ENCODE data around the gene TCF7L2.
A peak's percentile ranks its signal among the peaks of the same experiment; 100 is the strongest.

TCF7L2 gene

DNA sequence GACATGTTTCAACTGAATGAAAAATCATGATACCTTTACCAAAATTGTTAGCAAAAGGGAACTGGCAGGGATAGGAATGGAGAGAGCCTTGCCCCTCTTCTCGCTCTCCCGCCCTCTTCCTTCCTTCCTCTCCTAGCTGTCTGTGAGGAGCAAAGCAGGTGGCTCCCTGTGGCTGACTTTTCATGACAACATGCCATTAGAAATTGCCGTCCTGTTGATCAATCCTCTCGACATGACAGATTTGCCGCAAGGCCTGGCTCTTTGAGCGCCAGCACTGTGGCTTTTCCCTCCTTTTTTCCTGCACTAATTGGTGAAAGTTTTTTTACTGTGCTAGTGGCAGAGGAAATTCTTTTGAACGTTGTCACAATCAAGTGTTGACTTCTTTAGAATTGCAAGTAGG is 171.1 kb downstream of the TCF7L2 start:
- no peak for DNase-seq (ENCODE audit: low read depth in 2 of 2)

DNA sequence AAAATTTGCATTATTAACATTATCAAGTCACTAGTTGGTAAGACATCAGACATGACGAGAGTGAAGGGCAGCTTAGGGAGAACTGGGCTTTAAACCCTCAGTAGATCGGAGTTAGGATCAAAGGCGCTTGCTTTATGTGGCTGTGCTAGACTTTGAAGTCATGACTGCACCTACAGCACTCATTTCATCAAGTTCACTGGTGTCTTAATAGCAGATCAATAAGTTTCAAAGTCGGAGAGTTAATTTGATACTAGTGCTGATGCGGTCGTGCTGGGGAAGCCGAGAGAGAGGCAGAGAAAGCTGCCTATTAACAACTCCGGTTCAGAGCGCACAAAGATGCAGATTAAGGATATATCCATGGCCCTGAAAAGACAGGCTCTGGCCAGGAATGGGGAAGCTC is 172.9 kb downstream of the TCF7L2 start:
- no peak for DNase-seq (ENCODE audit: low read depth in 2 of 2)

DNA sequence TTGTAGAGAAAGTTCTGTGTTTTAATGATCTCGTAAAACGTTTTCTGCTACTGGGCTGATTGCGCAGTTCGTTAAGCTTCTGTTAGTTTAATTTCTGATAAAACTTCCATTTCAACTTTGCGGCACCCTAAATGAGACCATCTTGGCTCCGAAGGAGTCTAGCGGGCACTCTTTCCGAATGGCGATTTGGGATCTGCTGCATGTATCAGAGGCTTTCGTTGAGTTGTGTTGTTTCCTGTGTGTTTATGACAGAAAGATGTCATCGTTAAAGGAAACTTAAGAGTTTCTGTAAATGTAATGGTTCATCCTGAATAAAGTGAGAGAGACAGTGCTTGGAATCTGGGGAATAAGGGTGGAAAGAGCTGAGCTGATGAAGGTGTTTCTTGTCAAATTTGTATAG is 174.7 kb downstream of the TCF7L2 start:
- no peak for DNase-seq (ENCODE audit: low read depth in 2 of 2)

DNA sequence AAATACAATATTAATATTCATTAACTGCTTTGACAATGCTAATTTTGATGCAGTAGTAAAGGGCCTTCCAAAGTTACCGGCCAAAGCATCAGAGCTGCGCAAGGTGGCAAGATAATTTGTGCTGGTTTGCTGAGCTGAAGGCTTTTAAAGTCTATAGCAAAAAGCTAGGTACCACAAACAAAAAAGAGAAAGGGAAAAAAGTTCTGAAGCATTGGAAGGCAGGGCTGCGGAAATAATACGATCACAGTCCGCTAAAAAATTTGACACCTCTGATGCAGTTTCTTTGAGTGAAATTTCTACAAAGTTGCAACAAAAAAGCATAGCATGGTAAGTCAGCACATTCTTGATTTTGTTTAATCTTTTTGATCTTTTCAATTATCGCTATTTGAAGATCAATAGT is 175.6 kb downstream of the TCF7L2 start:
- DNase-seq (ENCODE audit: low read depth in 2 of 2): no peak

- peak; percentile 6 to 8 for DNase-seq (ENCODE audit: low read depth in 2 of 2)
These were observed 176.5 kb downstream of the TCF7L2 start for GRCh38 chr10:113126229-113127201.

DNA sequence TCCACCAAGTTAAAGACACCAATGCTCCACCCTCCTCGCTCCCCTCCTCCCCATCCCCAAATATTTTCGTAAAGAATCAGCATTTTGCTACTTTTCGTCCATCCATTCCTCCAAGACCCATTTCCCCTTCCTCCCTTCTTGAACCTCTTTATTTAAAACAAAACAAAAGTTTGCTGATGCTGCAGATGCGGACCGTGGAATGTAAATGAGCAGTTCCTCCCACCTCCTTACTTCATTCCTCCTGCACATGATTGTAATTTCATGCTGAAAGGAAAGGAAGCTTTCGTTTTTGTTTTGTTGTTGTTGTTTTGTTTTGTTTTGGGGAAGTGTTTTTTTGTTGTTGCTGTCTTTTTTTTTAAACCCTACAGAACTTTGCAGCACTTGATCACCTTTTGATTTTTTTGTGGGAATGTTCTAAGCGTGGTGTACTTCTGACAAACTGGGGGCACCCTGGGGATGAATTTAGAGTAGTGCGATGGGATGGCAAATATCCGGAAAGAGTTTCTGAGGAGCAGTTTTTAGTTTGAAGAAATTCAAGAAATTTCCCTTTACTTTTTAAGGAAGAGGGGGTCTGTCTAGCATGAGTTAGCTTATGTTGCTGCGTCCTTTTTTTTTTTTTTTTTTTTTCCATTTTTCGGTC is 177.3 kb downstream of the TCF7L2 start:
- no peak for DNase-seq (ENCODE audit: low read depth in 2 of 2)

DNA sequence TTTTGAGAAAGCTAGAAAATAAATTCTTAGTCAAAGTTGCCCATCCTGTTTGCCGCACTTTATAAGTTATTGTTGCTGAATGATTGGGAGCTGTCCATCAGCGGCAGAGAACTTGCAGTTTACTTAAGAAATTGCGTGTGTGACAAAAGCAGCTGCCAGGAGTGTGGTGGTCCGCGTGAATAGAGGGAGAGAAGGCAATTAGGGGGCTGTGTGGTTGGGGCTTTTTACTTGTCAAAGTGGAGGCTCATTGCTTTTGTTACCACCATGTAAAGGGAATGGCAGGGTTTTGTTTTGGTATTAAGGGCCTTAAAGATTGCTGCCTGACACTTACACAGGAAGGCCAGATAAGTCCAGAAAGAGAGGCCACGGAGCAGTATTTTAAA is 177.8 kb downstream of the TCF7L2 start:
- no peak for DNase-seq (ENCODE audit: low read depth in 2 of 2)

- DNase-seq (ENCODE audit: low read depth in 2 of 2): no peak
These were observed 178.5 kb downstream of the TCF7L2 start for GRCh38 chr10:113128450-113129070.

- DNase-seq (ENCODE audit: low read depth in 2 of 2): no peak
These were observed 179.1 kb downstream of the TCF7L2 start for GRCh38 chr10:113129117-113129516.

DNA sequence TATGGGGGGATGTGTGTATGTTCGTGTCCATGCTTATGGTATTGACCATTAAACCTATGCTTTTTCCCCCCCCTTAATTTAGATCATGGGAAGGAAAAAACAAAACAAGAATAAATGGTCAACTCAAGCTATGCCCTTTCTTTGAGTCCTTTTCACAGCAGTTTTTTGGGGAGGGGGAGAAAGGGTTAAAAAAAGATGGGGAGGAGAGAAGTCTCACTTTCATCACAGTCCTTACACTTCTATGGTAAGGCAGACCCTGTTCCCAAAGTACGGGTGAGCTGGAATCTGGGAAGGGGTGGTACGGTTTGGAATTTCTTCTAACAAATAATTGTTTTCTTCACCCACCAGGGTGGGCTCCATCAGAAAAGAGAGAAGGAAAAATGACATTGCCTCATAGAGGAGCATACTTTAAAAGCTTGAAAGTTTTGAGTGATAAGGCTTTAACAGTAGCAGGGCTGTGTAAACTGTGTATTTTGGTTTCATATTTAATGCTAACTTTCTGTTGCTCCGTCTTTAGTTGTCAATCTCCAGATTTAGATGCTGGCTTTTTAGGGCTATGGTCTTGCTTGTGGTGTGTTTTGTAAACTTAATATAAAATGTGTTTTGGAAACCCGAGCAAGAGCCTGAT is 180.1 kb downstream of the TCF7L2 start:
- DNase-seq (ENCODE audit: low read depth in 2 of 2): no peak

DNA sequence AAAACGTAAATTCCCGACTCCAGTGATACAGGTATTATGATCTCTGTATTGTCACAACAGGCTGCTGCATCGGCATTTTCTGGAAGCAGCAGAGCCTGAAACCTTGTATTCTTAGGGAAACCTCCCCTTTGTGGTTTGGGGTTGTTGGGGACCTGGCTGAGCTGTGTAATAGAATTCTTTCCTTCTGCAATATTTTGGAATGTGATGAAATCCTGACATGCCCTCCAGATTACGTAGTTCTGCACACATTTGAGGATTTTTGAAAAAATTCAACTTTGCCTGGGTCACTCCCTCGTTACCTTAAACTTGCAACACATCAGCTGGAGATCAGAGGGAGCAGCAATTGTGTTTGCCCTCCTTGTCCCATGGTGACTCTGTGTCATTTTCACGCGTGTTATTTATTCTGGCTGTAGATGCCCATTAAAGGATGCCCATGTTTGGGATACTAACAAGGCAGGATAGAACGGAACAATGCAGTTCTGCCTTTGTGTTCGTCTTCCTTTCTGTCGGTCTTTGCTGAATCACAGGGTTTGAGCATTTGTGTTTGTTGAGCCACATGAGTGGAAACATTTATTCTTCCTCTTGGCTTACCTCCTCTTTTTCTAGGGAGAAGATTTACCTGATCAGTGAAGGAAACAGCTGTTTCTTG is 181.7 kb downstream of the TCF7L2 start:
- no peak for DNase-seq (ENCODE audit: low read depth in 2 of 2)

DNA sequence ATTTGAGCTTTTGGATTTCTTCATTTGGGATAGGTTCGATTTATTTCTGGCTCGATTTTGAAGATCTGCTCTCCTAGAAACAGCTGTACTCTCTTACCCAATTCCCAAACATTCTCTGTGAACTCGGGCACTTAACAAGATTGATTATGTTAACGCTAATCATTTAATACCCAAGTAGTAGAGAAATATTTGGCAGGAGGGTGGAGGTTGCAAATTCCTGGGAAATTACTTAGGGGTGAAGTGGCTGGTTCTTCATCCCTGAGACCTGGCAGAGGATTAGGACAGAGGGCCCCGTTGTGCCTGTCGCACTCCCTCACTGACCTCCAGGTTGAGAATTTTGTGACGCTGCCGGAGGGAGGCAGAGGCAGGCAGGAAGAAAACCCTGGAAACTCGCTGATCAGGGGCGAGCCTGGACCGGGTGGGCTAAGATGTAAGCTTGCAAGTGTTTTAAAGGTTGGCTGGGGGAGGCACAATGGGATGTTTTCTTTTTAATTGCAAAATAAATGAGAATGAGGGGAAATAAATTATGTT is 182.6 kb downstream of the TCF7L2 start:
- no peak for DNase-seq (ENCODE audit: low read depth in 2 of 2)

GRCh38 chr10:113133497-113134115 is 183.6 kb downstream of the TCF7L2 start:
- no peak for DNase-seq (ENCODE audit: low read depth in 2 of 2)

GRCh38 chr10:113135025-113135424 is 185.0 kb downstream of the TCF7L2 start:
- DNase-seq (ENCODE audit: low read depth in 2 of 2): no peak

DNA sequence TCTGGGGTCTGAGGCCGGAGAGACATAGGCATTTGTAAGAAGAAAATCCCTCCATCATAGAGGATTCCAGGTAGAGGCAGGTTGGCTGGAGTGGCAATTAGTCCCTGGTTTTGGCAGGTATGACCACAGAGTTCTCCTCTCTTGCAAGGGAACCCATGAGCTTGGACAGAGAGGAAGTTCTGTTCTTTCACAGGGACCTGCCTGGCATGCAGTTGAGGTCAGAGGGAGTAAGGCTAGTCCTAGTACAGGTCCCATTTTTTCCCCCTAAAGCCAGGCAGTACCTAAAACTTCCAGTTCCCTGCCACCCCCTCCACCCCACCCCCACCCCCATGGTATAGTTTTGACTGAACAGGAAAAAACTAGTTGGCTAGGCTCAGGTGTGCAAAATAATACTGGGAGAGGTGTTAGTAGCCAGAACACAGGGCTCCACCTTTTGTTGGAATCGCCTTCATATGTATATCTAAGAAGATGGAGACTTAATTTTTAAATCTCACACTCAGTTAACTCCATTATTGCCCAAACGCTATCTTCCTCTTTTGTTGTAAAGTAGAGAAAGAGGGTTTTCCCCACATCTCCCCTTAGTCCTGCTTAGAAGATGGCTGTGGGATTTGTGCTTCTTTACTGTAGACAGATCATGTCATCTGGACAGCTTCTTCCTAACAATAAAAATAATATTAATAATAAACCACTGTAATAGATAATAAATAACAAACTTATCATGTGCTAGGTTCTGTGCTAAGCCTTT is 188.1 kb downstream of the TCF7L2 start:
- no peak for DNase-seq (ENCODE audit: low read depth in 2 of 2)

DNA sequence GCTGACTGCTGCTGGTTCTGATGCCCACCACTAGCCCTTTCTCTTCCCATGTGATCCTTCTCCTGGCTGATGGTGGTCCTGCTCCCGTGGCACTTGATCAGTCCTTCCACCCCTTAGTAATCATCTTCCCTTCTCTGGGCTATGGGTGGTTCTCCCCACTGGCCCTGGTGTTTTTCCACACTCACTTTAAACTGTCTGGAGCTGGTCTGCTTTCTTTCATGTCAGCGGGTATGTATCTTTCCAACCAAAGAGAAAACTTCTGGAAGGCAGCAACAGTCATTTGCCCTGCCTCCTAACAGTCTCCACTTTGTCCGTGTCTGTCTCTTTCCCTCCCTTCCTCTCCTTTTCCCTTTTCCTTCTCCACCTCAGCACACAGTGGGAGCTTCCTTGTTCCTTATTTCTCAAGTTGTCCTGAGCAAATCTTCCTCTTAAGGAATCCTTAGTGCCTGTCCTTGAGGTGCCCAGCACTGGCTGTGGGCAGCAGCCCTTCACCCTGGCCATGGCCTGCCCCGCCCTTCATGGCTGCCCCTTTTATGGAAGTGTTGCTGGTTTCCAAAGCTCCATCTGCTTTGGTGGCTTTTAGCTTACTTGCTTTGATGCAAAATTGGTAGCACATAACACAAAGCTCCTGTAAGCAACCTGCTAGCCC is 189.0 kb downstream of the TCF7L2 start:
- no peak for DNase-seq (ENCODE audit: low read depth in 2 of 2)

DNA sequence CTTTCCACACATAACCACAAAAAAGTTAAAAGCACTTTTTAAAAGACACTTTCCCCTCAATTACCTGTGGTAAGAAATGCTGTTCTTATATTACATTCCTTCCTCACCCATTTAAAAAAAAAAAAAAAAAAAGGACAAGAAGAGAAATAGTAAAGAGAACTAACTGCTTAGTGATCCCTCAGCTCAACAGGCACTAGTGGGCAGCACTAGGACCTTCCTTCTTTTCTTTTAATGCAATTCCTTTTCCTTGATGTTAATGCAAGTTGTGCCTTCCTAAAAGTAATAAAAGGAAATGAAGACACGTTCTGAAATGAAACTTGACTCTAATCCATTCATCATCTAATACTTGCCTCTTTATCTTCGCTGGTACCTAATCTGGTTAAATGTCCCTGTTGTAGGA is 189.7 kb downstream of the TCF7L2 start:
- no peak for DNase-seq (ENCODE audit: low read depth in 2 of 2)

DNA sequence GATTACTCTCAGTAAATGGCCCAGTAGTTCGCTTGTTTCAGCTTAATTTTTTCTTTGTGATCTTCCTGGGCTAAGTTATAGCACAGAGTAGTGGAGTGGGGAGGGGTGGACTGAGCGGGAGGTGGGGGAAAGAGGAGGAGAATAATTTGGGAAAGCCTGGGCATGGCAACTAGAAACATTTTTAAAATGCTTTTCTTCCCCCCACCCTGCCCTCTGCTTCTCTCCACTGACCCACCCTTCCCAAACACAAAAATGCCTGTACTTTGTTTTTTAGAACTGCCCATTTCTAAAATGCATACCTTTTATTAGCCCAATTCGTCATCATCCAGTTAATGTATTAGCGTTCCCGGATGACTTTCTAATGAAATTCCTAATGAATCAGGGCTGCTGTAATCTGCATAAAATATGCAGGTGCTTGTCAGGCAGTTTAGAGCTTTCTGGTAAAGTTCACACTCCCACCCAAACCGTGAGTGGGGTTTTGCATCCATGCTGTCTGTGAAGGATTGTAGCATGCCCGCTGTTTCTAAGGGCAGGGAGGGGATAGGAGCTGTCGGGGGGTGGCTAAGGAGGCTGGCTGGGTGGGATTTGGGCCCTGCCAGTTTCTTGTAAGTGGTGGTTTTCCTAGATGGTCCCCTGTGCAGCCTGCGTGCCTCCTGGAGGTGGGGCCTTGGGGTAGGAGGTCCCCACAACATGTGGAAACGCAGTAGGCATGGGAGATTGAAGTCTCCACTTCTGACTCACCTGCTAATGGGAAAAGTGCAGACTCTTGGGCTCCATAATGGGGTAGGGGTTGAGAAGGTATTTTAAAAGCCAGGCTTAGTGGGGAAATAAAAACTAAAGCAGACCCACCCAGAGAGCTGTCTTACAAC is 190.3 kb downstream of the TCF7L2 start:
- no peak for DNase-seq (ENCODE audit: low read depth in 2 of 2)
